ENCODE data around the gene TMTC3.

TMTC3 gene

DNA sequence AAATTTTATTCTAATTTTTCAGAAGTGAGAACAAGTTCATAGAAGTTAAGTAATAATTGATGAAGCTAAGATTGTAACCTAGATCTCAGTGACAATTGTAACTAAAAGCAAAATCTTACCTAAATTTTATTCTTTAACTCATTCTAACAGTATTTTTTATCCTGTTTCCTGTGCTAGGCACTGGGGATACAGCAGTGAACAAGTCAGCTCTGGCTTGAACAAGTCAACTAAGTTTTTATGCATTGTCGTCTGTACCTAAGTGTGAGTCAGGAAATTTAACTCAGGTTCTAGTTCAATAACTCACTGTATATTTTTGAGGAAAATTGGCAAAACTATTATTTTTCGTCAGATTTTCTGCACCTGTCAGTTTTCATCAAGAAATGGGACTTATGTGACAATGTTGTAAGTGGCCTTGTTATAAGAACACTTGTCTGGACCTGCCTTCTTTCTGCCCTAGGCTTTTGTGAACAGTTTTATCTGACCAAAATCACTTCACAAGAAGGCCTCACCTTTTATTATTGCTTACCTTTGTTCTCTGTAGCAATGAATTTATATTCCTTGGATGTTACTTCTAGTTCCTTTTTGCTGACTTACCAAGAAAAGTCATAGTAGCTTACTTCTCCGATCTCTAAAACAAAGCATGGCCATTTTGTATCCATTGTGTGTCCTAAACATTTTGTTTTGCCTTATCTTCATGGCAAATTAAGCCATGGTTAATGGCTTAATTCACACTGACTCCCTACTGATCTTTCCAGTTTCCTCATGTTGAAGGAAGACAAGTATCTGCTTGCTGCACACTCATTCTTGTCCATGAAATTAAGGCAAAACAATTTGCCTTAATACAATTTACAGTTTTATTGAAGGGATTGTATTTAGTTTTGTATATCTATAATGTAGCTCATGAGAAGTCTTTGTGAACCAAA lies 2.7 kb downstream of the TMTC3 start:
- H3K4me3 ChIP-seq (ENCODE audit: low read depth, low read length), result no peak overlapping the region
- TF ChIP-seq, protein P1, sequence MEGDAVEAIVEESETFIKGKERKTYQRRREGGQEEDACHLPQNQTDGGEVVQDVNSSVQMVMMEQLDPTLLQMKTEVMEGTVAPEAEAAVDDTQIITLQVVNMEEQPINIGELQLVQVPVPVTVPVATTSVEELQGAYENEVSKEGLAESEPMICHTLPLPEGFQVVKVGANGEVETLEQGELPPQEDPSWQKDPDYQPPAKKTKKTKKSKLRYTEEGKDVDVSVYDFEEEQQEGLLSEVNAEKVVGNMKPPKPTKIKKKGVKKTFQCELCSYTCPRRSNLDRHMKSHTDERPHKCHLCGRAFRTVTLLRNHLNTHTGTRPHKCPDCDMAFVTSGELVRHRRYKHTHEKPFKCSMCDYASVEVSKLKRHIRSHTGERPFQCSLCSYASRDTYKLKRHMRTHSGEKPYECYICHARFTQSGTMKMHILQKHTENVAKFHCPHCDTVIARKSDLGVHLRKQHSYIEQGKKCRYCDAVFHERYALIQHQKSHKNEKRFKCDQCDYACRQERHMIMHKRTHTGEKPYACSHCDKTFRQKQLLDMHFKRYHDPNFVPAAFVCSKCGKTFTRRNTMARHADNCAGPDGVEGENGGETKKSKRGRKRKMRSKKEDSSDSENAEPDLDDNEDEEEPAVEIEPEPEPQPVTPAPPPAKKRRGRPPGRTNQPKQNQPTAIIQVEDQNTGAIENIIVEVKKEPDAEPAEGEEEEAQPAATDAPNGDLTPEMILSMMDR (IDR thresholded peaks at IDR 0.05; ENCODE audit: low read depth, low read length), result no peak

- no peak overlapping the region for H3K4me3 ChIP-seq (ENCODE audit: low read depth, low read length)
- TF ChIP-seq, protein P1 (IDR thresholded peaks at IDR 0.05; ENCODE audit: low read depth, low read length), result no peak
Measured at GRCh38 chr12:88145567-88146505, 3.7 kb downstream of the TMTC3 start.

- no peak overlapping the region for H3K4me3 ChIP-seq (ENCODE audit: low read depth, low read length)
- TF ChIP-seq, protein P1 (IDR thresholded peaks at IDR 0.05; ENCODE audit: low read depth, low read length), result no peak
Measured at GRCh38 chr12:88150063-88150462, 8.0 kb downstream of the TMTC3 start.

DNA sequence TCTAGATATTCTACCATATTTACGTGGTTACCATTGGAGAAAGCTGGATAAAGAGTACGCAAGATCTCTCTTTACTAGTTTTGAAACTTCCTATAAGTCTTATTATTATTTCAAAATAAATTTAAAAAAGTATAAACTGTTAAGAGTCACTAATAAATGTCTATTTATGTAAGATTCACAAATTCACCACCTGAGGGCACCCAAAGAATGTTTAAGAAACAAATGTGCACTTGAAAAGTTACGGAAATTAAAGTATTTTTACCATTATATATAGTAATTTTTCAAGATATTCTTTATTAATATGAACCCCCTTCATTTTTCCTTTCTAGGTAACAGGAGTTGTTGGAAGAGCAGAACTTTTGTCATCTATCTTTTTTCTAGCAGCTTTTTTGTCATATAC lies 11.9 kb downstream of the TMTC3 start:
- TF ChIP-seq, protein P1 (IDR thresholded peaks at IDR 0.05; ENCODE audit: low read depth, low read length), result no peak
- no peak overlapping the region for H3K4me3 ChIP-seq (ENCODE audit: low read depth, low read length)

DNA sequence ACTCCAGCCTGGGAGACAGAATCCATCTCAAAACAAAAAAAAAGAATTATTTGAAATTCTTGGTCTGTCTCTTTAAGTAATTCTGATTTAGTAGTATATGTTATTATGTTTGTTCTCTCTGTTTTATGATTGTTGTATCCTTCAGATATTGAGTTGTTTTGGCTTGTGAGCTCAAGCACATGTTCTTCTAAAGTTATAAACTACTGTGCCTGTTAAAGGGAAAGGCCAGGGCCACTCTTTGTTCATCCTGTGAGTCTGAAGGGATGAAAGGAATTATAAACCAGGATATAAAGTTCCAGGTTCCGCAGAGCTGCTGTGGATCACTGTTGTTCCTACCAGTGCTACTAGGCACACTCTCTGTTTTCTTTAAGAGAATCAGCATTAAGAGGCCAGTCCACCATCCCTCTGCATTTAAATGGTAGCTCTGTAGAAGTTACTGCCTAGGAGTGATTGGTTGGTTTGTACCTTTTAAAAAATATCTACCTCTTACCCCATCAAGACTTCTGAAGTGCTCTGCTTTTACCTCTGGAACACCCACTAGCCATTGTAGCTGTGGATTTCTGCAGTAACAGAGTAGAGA lies 14.1 kb downstream of the TMTC3 start:
- H3K4me3 ChIP-seq (ENCODE audit: low read depth, low read length), result no peak overlapping the region
- TF ChIP-seq, protein P1 (IDR thresholded peaks at IDR 0.05; ENCODE audit: low read depth, low read length), result no peak

DNA sequence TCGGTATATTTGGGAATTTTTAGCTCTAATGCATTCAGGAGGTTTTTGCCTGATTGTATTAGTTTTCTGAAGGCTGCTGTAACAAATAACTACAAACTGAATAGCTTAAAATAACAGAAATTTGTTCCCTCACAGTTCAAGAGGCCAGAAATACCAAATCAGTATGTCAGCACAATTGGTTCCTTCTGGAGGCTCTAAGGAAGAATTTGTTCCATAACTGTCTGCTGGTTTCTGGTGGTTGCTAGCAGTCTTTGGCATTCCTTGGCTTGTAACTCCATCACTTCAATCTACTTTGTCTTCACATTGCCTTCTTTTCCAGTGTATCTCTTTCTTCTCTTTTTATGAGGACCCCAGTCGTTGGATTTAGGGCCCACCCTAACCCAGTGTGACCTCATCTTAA lies 21.3 kb downstream of the TMTC3 start:
- no peak overlapping the region for H3K4me3 ChIP-seq (ENCODE audit: low read depth, low read length)
- TF ChIP-seq, protein P1 (IDR thresholded peaks at IDR 0.05; ENCODE audit: low read depth, low read length), result no peak

Data from WI38 (cell line).